Lung (tissue), 16 donors: ENCODE data around the gene PARVA. TPM values are rescaled to one million over a fixed set of nuclear protein-coding genes. Genes with fewer than 3 reads are reported as not detected.
A peak's percentile ranks its signal among the peaks of the same experiment; 100 is the strongest.

Experiments
- ATAC-seq: fragments of 200-7000 bp; cut with Tn5 transposase; one replicate; pipeline ENCODE4 v1.9.1; 2020; ENCODE audit warnings: moderate number of reproducible peaks; ENCODE audit not compliant: insufficient read depth, low FRiP score
- DNase-seq, 3 donors: peaks; one replicate each; pipeline ENCODE4 v3.0.0-alpha.2; 2013 to 2017
- H3K27ac ChIP-seq, 2 donors: one replicate each; pipeline ENCODE4 v1.5.1; 2013; ENCODE audit warnings: mild to moderate bottlenecking in 2 of 2, moderate library complexity in 2 of 2, control low read depth in 1 of 2, inconsistent platforms in 1 of 2, low read depth in 1 of 2, low read length in 1 of 2
- H3K27me3 ChIP-seq, 3 donors: one replicate each; pipeline ENCODE4 v1.5.1; 2013; ENCODE audit warnings: low read length in 2 of 3; ENCODE audit not compliant: control insufficient read depth in 3 of 3, insufficient read depth in 3 of 3
- H3K36me3 ChIP-seq, 4 donors: one replicate each; pipeline ENCODE4 v1.5.1; 2013; ENCODE audit warnings: low read length in 4 of 4, mild to moderate bottlenecking in 1 of 4, moderate library complexity in 1 of 4; ENCODE audit not compliant: control insufficient read depth in 4 of 4, insufficient read depth in 4 of 4
- H3K4me1 ChIP-seq, 5 donors: one replicate each; pipeline ENCODE4 v1.5.1; 2013; ENCODE audit warnings: low read length in 5 of 5, mild to moderate bottlenecking in 2 of 5, moderate library complexity in 1 of 5; ENCODE audit not compliant: control insufficient read depth in 5 of 5, insufficient read depth in 5 of 5
- H3K4me3 ChIP-seq: one replicate; pipeline ENCODE4 v1.5.1; 2013; ENCODE audit warnings: mild to moderate bottlenecking, control low read depth, moderate library complexity
- H3K9ac ChIP-seq, 2 donors: one replicate each; pipeline ENCODE4 v1.5.1; 2013; ENCODE audit warnings: low read length in 2 of 2, control low read depth in 1 of 2; ENCODE audit not compliant: insufficient read depth in 1 of 2
- H3K9me3 ChIP-seq, 4 donors: one replicate each; pipeline ENCODE4 v1.5.1; 2013; ENCODE audit warnings: low read length in 3 of 4, mild to moderate bottlenecking in 1 of 4, moderate library complexity in 1 of 4; ENCODE audit not compliant: control insufficient read depth in 4 of 4, insufficient read depth in 3 of 4
- WGBS, 2 donors: extraction: QIAGEN DNeasy Blood & Tissue Kit; methylation state at CpG; one replicate each; pipeline ENCODE4 v1.1.7; 2013; 5-methylcytosine and 5-hydroxymethylcytosine counted together
- long read RNA-seq, 5 donors: transcript quantifications; one replicate each; lab custom pipeline, GENCODE V29; 2026
- polyA plus RNA-seq, 2 donors: library from polyadenylated mRNA; stranded (reverse); fragments of 200-250 nt; gene quantifications; one replicate each; pipeline ENCODE4 v1.2.1, GENCODE V29; 2013
- total RNA-seq, 2 donors: library from RNA; depleted of rRNA in 1 of 2; stranded (reverse); fragments of >200 nt in 1 of 2; gene quantifications; one replicate each; pipeline ENCODE4 v1.2.1, GENCODE V29; 2014 to 2021
- TF ChIP-seq, protein P1 (sequence below): IDR thresholded peaks from 2 replicates; pipeline ENCODE4 v1.5.1; 2012; ENCODE audit warnings: mild to moderate bottlenecking; ENCODE audit errors: control extremely low read depth, extremely low read depth
- donor health status: control.
- donor health status: control.
- donor health status: Bipolar disorder and iron deficiency.
- donor health status: healthy.
- donor health status: DM: yes; HTN: yes; CAD: no.

The PARVA gene, protein sequence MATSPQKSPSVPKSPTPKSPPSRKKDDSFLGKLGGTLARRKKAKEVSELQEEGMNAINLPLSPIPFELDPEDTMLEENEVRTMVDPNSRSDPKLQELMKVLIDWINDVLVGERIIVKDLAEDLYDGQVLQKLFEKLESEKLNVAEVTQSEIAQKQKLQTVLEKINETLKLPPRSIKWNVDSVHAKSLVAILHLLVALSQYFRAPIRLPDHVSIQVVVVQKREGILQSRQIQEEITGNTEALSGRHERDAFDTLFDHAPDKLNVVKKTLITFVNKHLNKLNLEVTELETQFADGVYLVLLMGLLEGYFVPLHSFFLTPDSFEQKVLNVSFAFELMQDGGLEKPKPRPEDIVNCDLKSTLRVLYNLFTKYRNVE
- 10 to 100 TPM; 49.6 to 71.6 TPM for total RNA-seq
- polyA plus RNA-seq: 10 to 100 TPM; 19.9 to 22.9 TPM
- long read RNA-seq, donor 1, full-length matches to known transcripts: 17 of 35 reads
- long read RNA-seq, donor 1, partial matches to known transcripts: 11 of 35 reads
- long read RNA-seq, donor 1, other reads (novel, unspliced or antisense): 7 of 35 reads
- long read RNA-seq, donor 2, full-length matches to known transcripts: 6 of 12 reads
- long read RNA-seq, donor 2, partial matches to known transcripts: 6 of 12 reads
- long read RNA-seq, donor 2, other reads (novel, unspliced or antisense): 0 of 12 reads
- long read RNA-seq, donor 3, full-length matches to known transcripts: 9 of 16 reads
- long read RNA-seq, donor 3, partial matches to known transcripts: 7 of 16 reads
- long read RNA-seq, donor 3, other reads (novel, unspliced or antisense): 0 of 16 reads
- long read RNA-seq, donor 4, full-length matches to known transcripts: 8 of 25 reads
- long read RNA-seq, donor 4, partial matches to known transcripts: 17 of 25 reads
- long read RNA-seq, donor 4, other reads (novel, unspliced or antisense): 0 of 25 reads
- long read RNA-seq, donor 5, full-length matches to known transcripts: 18 of 30 reads
- long read RNA-seq, donor 5, partial matches to known transcripts: 12 of 30 reads
- long read RNA-seq, donor 5, other reads (novel, unspliced or antisense): 0 of 30 reads

DNA sequence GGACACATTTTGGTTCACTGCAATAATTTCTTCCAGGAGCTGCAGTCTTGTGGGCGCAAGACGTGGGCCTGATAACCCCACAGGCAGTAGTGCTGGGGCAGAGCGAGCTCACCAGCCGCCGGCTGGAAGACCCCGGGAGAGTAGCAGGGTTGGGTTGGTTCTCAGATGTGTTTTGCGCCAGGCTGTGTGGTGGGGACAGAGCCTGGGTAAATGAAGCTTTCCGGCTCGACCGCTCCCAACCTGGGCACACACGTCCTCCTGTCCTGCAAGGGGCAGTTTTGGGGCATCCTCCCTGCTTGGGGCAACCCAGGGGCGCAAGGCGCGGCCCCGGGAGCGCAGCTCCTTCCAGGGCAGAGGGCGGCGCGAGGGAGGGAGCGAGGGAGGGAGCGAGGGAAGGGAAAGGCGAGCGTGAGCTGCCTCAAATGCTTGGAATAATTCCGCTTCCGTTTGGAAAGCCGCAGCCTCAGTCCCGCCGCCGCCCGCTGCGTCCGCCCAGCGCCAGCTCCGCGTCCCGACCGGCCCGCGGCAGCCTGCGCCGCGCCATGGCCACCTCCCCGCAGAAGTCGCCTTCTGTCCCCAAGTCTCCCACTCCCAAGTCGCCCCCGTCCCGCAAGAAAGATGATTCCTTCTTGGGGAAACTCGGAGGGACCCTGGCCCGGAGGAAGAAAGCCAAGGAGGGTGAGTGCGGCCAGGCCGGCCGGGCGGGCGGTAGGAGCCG lies at the start of gene PARVA:
PARVA (plus strand) TSS at position 466 of the 718 bp plus-strand sequence; CDS start at position 543, 77 bp downstream.
- H3K4me1 ChIP-seq: peaks cover 4 to 19% (median 10%) of the 10 kb centered on the region in 5 donors
- TF ChIP-seq, protein P1, sequence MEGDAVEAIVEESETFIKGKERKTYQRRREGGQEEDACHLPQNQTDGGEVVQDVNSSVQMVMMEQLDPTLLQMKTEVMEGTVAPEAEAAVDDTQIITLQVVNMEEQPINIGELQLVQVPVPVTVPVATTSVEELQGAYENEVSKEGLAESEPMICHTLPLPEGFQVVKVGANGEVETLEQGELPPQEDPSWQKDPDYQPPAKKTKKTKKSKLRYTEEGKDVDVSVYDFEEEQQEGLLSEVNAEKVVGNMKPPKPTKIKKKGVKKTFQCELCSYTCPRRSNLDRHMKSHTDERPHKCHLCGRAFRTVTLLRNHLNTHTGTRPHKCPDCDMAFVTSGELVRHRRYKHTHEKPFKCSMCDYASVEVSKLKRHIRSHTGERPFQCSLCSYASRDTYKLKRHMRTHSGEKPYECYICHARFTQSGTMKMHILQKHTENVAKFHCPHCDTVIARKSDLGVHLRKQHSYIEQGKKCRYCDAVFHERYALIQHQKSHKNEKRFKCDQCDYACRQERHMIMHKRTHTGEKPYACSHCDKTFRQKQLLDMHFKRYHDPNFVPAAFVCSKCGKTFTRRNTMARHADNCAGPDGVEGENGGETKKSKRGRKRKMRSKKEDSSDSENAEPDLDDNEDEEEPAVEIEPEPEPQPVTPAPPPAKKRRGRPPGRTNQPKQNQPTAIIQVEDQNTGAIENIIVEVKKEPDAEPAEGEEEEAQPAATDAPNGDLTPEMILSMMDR: no peak
- no peaks in the 10 kb centered on the region for H3K9me3 ChIP-seq
- H3K4me3 ChIP-seq: peak within 1 kb of the TSS; percentile 52
- H3K27ac ChIP-seq: peak within 1 kb of the TSS; percentile 94 to 96
- H3K27me3 ChIP-seq: no peaks in the 10 kb centered on the region
- DNase-seq (peak; percentile 88 to 93 (median 91)), ATAC-seq (peak; percentile 59)
- WGBS, 2 donors: 7 to 9% methylated on average over 31 to 55 of the region's 55 CpGs
- peaks cover 0 to 5% (median 0%) of the 10 kb centered on the region in 4 donors for H3K36me3 ChIP-seq
- peak within 1 kb of the TSS; percentile 59 to 98 for H3K9ac ChIP-seq

DNA sequence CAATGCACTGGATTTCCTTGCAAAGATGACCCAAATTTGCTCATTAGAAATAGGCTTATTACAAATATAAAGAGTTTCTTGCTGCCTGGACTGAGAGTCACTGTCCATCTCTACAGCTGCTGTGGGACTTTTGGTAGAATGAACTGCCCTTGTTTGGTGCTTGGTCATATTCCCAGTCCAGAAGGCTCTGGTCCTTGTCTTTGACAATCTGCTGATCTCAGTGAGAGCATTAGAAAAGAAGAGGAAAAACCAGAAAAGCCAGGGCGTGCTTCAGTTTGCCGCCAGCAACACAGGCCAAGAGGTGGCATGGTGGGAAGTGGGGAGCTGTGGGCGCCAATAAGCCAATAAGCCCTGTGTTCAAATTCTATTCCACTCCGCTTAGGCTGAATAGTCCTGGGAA lies 48.2 kb upstream of the PARVA start:
- H3K36me3 ChIP-seq: peaks cover 0 to 3% (median 0%) of the 10 kb centered on the region in 4 donors
- ATAC-seq (no peak), DNase-seq (no peak)
- H3K9ac ChIP-seq: no peak overlapping the region
- WGBS, 2 donors: 91 to 92% methylated on average over 4 of the region's 4 CpGs
- TF ChIP-seq, protein P1: no peak
- no peaks in the 10 kb centered on the region for H3K27me3 ChIP-seq
- H3K4me1 ChIP-seq: peaks cover 0 to 9% (median 0%) of the 10 kb centered on the region in 5 donors
- no peak overlapping the region for H3K4me3 ChIP-seq
- no peak overlapping the region for H3K27ac ChIP-seq
- H3K9me3 ChIP-seq: peaks cover 0 to under 1% (median 0%) of the 10 kb centered on the region in 4 donors

DNA sequence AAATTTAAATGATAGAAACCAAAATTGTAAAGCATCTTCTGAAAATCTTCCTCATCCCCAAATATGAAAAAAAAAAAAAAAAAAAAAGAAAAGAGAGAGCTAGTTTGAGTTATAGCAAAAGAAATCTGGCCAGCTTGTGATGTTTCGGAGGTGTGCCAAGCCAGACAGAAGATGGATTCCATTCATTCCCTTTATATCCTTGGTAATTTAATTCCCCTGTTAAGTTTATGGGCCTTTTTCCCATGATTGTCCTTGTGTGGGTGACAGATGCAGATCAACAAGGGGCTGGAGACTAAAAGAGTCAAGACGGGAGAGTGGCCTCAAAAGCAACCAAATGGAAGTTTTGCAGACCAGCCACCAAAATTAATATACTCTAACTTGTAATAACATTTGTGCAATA lies 47.6 kb upstream of the PARVA start:
- TF ChIP-seq, protein P1: no peak

More for the DNA sequence above, 47.6 kb upstream of the PARVA start:
- no peak overlapping the region for H3K9ac ChIP-seq
- DNase-seq (no peak), ATAC-seq (no peak)
- H3K27ac ChIP-seq: no peak overlapping the region
- no peaks in the 10 kb centered on the region for H3K27me3 ChIP-seq
- no peak overlapping the region for H3K4me3 ChIP-seq
- peaks cover 0 to 2% (median 0%) of the 10 kb centered on the region in 4 donors for H3K36me3 ChIP-seq
- WGBS, 2 donors: 87 to 95% methylated on average over 2 of the region's 2 CpGs
- H3K9me3 ChIP-seq: no peaks in the 10 kb centered on the region
- peaks cover 0 to 9% (median 0%) of the 10 kb centered on the region in 5 donors for H3K4me1 ChIP-seq
